Activated T-cell treated with anti-CD3 and anti-CD28 coated beads for 24 hours (primary cell): ENCODE measurements around the gene FAT1.
"Not testable (repeated sequence)": the region's sequence is repeated elsewhere in the genome, so short reads cannot be mapped to it uniquely, and the experiment has no call there.

ENCODE experiments used
- DNase-seq: peaks from one replicate; pipeline ENCODE4 v3.0.0-alpha.2; 2020; ENCODE audit warnings: low read depth

Gene FAT1

GRCh38 chr4:186699881-186700397, 23.7 kb downstream of the FAT1 start:
- no peak for DNase-seq

GRCh38 chr4:186699298-186699697, 24.4 kb downstream of the FAT1 start:
- DNase-seq: no peak

DNA sequence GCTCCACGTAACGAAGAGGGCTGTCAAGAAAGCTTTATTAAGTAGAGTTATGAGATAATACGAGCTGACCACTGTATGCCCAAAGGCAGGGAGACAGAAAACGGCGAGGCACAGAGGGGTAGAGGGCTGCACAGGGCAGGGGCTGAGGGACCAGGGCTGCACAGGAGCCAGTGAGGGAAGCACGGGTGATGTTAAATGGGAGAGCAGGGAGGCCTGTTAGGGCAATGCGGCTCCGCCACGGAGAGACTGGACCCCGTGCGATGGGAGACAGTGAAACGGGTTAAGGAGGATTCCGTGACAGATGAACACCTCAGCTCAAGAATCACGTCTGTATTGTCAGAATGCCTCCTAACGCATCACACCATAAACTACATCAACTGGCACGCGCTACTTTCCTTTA, 25.1 kb downstream of the FAT1 start:
- no peak for DNase-seq

- no peak for DNase-seq
These were observed 25.6 kb downstream of the FAT1 start for GRCh38 chr4:186698028-186698427.

- no peak for DNase-seq
These were observed 28.3 kb downstream of the FAT1 start for GRCh38 chr4:186695392-186695791.

DNA sequence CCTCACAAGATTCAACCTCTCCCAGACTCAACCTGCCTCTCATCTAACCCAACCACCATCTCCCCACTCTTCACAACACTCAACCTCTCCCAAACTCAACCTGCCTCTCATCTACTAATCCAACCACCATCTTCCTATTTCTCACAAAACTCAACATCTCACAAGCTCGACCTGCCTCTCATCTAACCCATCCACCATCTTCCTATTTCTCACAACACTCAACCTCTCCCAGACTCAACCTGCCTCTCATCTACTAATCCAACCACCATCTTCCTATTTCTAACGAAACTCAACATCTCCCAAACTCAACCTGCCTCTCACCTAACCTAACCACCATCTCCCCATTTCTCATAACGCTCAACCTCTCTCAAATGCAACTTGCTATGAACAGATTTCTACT, 29.8 kb downstream of the FAT1 start:
- no peak for DNase-seq

DNA sequence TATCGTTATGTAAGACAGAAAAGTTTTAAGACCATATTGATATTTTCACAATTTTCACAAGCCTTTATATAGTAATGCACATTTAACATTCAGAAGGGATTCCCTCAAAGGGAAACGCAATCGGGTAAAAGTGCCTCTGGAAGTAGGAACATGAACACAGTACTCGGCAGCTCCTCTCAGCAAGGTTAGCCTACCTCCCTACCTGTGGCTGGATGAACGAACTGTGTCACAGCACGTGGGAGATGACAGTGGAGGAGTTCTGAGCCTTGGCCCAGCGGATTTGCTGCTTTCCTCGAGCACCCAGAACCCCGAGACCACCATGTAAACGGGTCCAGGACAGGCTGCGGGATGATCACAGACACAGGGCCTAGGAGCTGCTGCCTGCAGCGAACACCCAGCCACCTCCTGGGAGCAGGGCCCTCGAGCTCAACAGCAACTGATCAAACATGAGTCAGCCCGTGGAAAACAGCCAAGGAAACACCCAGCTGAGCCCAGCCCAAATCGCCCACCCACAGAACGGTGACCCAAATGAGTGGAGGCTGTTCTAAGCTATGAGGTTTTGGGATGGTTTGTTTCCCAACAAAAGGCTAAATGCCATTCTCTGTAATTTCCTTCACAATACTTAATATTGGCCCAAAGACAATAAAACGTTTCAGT, 30.4 kb downstream of the FAT1 start:
- no peak for DNase-seq

GRCh38 chr4:186691396-186691795, 32.3 kb downstream of the FAT1 start:
- no peak for DNase-seq

DNA sequence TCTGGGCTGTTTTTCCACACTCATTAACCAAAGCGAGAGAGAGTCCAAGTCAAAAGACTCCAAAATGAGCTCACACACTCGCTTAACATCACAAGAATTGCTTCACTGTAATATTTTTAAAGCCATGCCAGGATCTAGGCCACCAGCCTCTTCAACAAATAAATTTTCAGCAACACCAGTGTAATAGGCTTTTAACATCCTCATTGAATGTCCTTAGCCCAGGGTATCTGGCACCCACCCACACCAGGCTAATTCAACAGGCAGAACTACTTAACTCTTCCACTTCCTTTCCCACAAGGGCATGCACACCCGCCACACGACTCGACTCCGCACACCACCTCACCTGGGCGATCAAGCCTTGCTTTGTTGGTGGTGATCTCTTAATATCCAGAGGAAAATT, 34.2 kb downstream of the FAT1 start:
- DNase-seq: no peak

DNA sequence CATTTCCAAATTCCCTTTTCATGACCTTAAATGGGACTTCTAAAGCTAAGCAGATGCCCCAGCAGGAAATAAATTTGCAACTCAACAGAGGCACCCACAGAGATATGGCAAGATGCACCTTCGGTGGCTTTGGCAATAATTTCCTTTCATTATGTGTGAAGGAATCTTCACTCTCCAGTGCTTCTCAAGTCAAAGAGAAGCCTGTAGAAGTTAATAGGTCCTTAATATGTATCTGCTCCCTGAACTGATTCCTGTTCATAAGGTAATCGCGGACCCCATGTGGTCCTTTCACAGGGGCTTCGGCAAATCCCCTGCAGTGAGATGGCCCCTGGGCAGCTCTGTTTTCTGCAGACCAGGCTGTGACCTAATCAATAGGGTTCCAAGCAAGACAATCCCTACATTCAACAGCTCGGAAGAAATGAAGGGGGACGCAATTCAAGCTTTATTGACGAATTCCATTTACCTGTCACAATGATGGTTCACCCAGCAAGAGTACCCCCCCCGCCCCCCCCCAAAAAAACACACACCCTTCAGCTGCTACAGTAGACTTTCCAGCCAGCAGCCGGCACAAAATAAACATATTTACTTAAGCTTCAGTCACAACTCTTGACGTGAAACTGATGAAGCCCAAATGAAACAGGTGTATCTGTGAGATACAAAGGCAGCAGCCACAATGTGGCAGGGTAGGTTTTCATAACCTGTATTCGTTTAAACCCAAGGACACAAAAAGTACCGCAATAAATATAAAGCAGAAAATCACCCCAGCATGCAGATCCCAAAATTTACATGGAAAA, 35.3 kb downstream of the FAT1 start:
- no peak for DNase-seq

DNA sequence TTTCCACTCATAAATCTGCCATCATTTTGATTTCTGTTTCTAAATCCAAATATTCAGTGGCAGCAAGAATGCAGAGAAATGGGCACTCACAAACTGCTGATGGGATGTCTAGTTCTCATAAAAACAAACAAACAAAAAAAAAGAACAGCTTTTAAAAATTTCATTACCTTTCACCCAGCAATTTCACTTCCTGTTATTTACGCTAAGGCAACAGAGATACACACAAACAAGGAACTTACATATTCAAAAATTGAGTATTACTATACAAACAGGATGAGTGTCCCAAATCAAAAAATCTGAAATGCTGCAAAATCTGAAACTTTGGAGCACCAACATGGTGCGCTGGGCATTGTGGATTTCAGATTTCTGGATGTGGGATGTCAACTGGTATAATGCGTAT, 36.4 kb downstream of the FAT1 start:
- no peak for DNase-seq

- DNase-seq: no peak
These were observed 37.9 kb downstream of the FAT1 start for GRCh38 chr4:186685767-186686183.

DNA sequence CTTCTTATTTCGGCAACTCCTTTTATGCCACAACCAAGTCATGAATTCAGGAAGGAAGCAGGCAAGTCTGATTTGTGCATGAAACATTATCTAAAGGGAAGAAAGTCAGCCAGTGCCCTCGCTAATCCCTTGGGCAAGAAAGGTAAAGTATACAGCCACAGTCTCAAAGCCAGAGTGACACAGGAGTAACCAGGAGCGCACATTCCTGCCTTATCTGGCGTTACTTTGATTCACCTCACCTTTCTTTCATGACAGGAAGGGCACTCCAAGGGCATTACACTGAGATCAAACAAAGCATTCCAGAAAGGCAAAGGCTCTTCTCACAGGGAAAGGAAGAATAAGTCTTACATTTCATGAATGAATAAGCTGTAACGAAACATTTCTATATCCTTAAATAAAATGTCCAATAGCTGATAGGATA, 38.8 kb downstream of the FAT1 start:
- no peak for DNase-seq

- no peak for DNase-seq
These were observed 39.4 kb downstream of the FAT1 start for GRCh38 chr4:186684220-186684619.

GRCh38 chr4:186680641-186681040, 43.0 kb downstream of the FAT1 start:
- no peak for DNase-seq

DNA sequence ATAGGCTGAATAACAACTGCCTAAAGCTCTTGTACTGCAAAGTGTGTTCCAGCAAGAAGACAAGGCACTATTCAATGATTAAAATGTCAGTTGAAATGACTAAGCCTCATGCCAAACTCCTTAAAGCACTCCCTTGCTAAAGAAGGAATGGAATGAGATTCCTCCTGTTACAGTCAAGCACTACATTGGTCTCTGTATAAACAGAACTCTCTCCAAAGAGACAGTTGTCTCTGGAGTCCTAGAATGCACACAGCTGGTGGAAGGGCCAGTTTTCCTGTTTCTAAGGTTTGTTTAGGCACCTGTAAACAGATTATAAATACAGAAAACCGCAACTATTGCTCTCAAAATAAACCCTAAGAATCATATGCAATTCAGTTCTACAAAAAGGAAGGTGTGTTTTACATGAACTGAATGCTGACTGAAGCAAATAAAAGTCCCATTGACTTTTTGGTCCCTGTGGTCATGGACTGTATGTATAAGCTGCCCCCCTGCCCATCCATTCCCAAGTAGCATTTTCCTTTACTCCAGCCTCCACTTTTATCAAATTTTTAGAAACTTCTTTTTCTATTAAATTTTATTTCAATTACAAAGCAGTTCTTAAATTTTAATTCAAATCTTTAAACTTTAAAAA, 47.0 kb downstream of the FAT1 start:
- no peak for DNase-seq

GRCh38 chr4:186669735-186670134, 53.9 kb downstream of the FAT1 start:
- DNase-seq: no peak

DNA sequence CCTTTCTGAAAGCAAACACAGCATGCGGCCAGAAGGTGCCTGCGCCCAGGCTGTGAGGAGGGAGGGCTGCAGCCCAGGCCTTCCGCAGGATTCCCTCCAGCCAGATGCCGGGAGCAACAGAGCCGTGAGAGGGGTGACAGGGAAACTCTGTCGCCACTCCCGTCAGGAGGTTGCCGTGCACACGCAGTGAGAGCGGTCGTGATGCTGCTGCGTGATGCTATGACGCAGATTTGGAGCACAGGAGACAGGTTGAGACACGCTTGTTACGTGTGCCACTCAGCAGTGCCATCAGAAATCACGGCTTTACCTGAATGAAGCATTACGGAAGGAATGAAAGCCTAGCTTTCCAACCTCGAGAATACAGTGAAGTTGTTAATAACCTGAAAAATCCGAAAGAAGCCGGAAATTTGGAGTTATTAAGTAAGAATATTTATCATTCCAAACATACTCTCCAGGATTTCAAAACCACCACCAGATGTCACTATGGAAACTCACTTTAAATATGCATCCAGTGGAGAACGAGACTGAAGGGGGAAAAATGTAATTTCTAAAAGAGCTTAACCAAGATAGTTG, 54.4 kb downstream of the FAT1 start:
- DNase-seq: no peak

- no peak for DNase-seq
These were observed 56.9 kb downstream of the FAT1 start for GRCh38 chr4:186666750-186667149.

DNA sequence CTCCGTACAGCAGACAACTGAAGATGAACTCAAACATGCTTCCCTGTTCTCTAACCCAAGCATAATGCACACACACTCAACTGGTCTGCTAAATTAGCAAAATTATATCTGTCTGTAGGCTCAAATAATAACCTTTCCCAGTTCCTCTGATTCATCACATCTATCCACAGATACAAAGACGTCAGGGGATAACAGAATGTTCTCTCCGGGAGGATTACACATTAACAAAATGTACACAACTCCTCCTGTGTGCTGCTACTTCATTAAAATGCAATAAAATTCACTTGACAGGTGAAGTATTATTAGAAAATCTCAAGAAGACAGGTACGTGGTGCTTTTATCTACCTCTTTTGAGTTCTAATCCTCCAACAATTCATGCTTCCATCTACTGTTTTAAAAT, 57.4 kb downstream of the FAT1 start:
- no peak for DNase-seq

DNA sequence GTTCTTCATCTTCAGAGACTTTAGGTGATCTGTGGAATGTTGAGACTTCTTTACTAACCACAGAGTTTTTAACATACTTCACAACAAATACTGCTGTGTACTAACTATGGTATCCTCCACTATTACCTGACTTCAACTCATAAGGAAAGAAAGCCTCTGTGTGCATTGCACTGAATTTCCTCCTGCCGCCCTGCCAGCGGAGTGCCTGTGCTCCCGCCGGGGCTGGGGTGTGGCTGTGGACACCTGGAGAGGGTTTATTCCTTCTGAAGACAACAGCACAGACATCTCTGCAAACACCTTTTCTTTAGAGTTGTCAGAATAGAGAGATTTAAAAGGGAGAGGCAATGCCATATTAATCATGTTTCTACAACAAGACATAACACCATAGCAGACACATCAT, 63.3 kb downstream of the FAT1 start:
- DNase-seq: no peak

DNA sequence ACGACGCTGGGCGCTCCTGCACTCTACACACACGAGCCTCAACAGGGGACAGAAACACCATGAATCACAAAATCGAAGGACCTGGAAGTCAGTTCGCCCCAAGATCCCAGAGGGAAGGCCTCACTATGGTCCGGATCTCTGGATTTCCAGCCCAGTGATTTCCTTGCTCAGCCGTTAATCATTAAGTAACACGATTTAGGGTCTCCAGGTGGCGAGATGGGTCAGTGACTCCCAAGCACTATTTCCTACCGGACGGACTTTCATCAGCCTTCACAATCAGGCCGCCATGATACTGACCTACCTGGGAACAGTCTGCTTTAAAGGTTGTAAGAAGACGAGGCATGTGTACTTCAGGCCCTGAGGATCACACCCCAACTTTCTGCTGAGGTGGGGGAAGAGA, 63.7 kb downstream of the FAT1 start:
- no peak for DNase-seq

DNA sequence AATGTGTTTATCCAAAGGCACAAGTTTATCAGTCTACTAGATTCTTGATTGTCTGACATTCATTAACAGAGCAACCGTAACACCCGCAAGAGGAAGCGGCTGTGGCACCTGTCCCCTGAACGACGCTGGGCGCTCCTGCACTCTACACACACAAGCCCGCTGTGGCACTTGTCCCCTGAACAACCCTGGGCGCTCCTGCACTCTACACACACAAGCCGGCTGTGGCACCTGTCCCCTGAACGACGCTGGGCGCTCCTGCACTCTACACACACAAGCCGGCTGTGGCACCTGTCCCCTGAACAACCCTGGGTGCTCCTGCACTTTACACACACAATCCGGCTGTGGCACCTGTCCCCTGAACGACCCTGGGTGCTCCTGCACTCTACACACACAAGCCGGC, 64.2 kb downstream of the FAT1 start:
- not testable (repeated sequence) for DNase-seq
